K562 (cell line): ENCODE measurements around the gene ECD. TPM values are rescaled to one million over a fixed set of nuclear protein-coding genes. Genes with fewer than 3 reads are reported as not detected.

Source experiments
- ARID1B ChIP-seq: fragments of 450-650 bp; IDR thresholded peaks from 2 replicates; pipeline ENCODE4 v1.6.1; 2016; ENCODE audit warnings: antibody characterized with exemption, mild to moderate bottlenecking, inconsistent platforms
- BRD9 ChIP-seq: fragments of 450-650 bp; IDR thresholded peaks from 2 replicates; pipeline ENCODE4 v1.6.1; 2018; ENCODE audit warnings: low read depth; ENCODE audit not compliant: partially characterized antibody
- CCAR2 ChIP-seq: fragments of 200-400 bp; formaldehyde crosslinking; IDR thresholded peaks from 2 replicates; pipeline ENCODE4 v1.6.1; 2017; ENCODE audit warnings: mild to moderate bottlenecking, low read depth, low read length
- CREB1 ChIP-seq, 2 experiments: sonication (generic) in 1 of 2; formaldehyde crosslinking in 1 of 2; IDR thresholded peaks; 2 replicates each; pipeline versions ENCODE4 v1.6.1 to v1.8.0; 2012 to 2022; ENCODE audit warnings: inconsistent platforms in 1 of 2, mild to moderate bottlenecking in 1 of 2, missing genetic modification reagents in 1 of 2, moderate library complexity in 1 of 2
- EP400 ChIP-seq: fragments of 450-650 bp; IDR thresholded peaks from 2 replicates; pipeline ENCODE4 v1.6.1; 2017; ENCODE audit warnings: antibody characterized with exemption, mild to moderate bottlenecking, moderate library complexity
- KDM2B ChIP-seq: fragments of 250-450 bp; sonication (Bioruptor Pico); IDR thresholded peaks from 2 replicates; pipeline ENCODE4 v1.8.0; 2021; ENCODE audit warnings: mild to moderate bottlenecking, moderate library complexity
- MTA3 ChIP-seq: fragments of 450-650 bp; formaldehyde crosslinking; IDR thresholded peaks from 2 replicates; pipeline ENCODE4 v1.6.1; 2017; ENCODE audit warnings: mild to moderate bottlenecking, borderline replicate concordance
- NFRKB ChIP-seq: fragments of 450-650 bp; IDR thresholded peaks from 2 replicates; pipeline ENCODE4 v1.6.1; 2016; ENCODE audit warnings: low read depth
- PHF21A ChIP-seq: fragments of 450-650 bp; IDR thresholded peaks from 2 replicates; pipeline ENCODE4 v1.6.1; 2017; ENCODE audit warnings: low read depth, borderline replicate concordance
- PML ChIP-seq: IDR thresholded peaks from 2 replicates; pipeline ENCODE4 v1.6.1; 2012; ENCODE audit warnings: low read length, inconsistent platforms
- POLR2G ChIP-seq: fragments of 200-400 bp; formaldehyde crosslinking; IDR thresholded peaks from 2 replicates; pipeline ENCODE4 v1.6.1; 2017; ENCODE audit warnings: low read depth, mild to moderate bottlenecking, antibody characterized with exemption, low read length, moderate library complexity
- SIRT6 ChIP-seq: IDR thresholded peaks from one replicate; pipeline ENCODE4 v1.6.1; 2012; ENCODE audit warnings: low read depth, mild to moderate bottlenecking, control low read depth, inconsistent platforms, low read length, moderate library complexity
- TAF1 ChIP-seq: IDR thresholded peaks from 2 replicates; pipeline ENCODE4 v1.6.1; 2011; ENCODE audit warnings: mild to moderate bottlenecking, low read length, moderate library complexity; ENCODE audit not compliant: insufficient read depth, control insufficient read depth, severe bottlenecking; ENCODE audit errors: extremely low read depth
- TEAD4 ChIP-seq, 2 experiments: sonication (generic) in 1 of 2; formaldehyde crosslinking in 1 of 2; IDR thresholded peaks; 2 replicates each; pipeline versions ENCODE4 v1.6.1 to v1.8.0; 2012 to 2022; ENCODE audit warnings: borderline replicate concordance in 1 of 2, inconsistent platforms in 1 of 2, low read length in 1 of 2, mild to moderate bottlenecking in 1 of 2, missing genetic modification reagents in 1 of 2
- THRAP3 ChIP-seq: fragments of 450-650 bp; IDR thresholded peaks from 2 replicates; pipeline ENCODE4 v1.6.1; 2016; ENCODE audit warnings: mild to moderate bottlenecking, inconsistent platforms, borderline replicate concordance
- ZBTB26 ChIP-seq: fragments of 450-650 bp; formaldehyde crosslinking; IDR thresholded peaks from 2 replicates; pipeline ENCODE4 v1.4.0; 2022; ENCODE audit warnings: missing genetic modification characterization
- ZNF263 ChIP-seq: sonication (generic); formaldehyde crosslinking; IDR thresholded peaks from 2 replicates; pipeline ENCODE4 v1.8.0; 2022; ENCODE audit warnings: mild to moderate bottlenecking, missing genetic modification reagents, borderline replicate concordance
- ZNF518B ChIP-seq: fragments of 250-450 bp; sonication (Bioruptor Pico); IDR thresholded peaks from 2 replicates; pipeline ENCODE4 v1.5.0; 2021; ENCODE audit warnings: mild to moderate bottlenecking, moderate library complexity
- ZNF589 ChIP-seq: fragments of 200-800 bp; sonication (Bioruptor generic); IDR thresholded peaks from 2 replicates; pipeline ENCODE4 v1.6.1; 2016; ENCODE audit warnings: low read depth, missing genetic modification characterization, missing compliant biosample characterization
- polyA plus RNA-seq, 8 experiments: library from polyadenylated mRNA; depleted of rRNA in 4 of 8; stranded (reverse) in 5 of 8; unstranded in 3 of 8; fragments of >200 nt; fragmentation: Nextera tagmentation in 2 of 8; fragmentation: Illumina TruSeq in 1 of 8; extraction: Ambion mirVana in 2 of 8; extraction: Trizol in 1 of 8; gene quantifications; 2 replicates each; pipeline versions ENCODE4 v1.2.1 to v1.2.3, GENCODE V29; 2011 to 2014; ENCODE audit warnings: inconsistent platforms in 1 of 8, missing spikeins in 1 of 8
- total RNA-seq, 7 experiments: library from RNA; depleted of rRNA in 6 of 7; stranded (reverse); fragments of >200 nt in 6 of 7; fragmentation: Illumina TruSeq in 2 of 7; extraction: Trizol in 2 of 7; gene quantifications; 2 replicates each; pipeline versions ENCODE4 v1.2.1 to v1.2.3, GENCODE V29; 2011 to 2021; ENCODE audit warnings: low replicate concordance in 1 of 7
- TF ChIP-seq, protein P1 (sequence below): fragments of 450-650 bp; IDR thresholded peaks from 2 replicates; pipeline ENCODE4 v1.7.1; 2018; ENCODE audit warnings: mild to moderate bottlenecking, low read depth; ENCODE audit not compliant: partially characterized antibody

ECD gene
- total and polyA plus RNA-seq, 9 of the 15 experiments (the other 6 are each of a cell fraction or from before 2014, with no cell fraction given) = 33.5 to 79.9 (median 53.2) TPM

DNA sequence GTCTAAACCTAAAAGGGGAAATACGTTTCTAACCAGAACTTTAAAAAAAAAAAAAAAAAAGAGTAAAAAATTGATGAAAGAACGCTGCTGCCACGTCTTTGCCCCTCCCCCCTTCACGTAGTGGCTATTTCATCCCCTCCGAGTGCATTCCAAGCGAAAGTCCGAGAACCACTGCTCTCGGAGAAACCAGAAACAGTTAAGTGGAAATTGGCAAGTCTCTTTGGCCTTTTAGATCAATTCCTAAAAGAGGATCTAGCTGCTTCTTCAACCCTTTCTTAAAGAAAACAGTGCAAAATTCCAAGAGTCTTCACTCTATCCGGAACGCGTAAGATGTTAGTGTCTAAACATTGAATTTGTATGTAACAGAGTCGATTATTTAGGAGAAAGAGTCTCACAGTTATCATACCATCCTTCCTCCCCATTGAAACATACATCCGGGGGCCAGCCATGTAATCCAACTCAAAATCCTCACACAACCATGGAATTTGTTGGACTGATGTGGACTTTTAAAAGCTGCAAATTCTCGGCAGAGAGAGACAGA lies 72.3 kb downstream of the ECD start (continued):
- TF ChIP-seq TAF1 = peak; percentile 48
- TF ChIP-seq PML = peak; percentile 52; the same call in 1 of the 2 replicates
- TF ChIP-seq ARID1B = 0 out of 2 replicates have a peak, but pooled peaks have one; percentile 7
- TF ChIP-seq CREB1 (IDR thresholded peaks at IDR 0.05) = no peak
- 0 out of 2 replicates have a peak, but pooled peaks have one; percentile 49 for TF ChIP-seq CREB1 (CRISPR knock-in tag; IDR thresholded peaks at IDR 0.05)
- 0 out of 2 replicates have a peak, but pooled peaks have one; percentile 45 for TF ChIP-seq ZBTB26 (CRISPR knock-in tag)
- 0 out of 2 replicates have a peak, but pooled peaks have one; percentile 26 for TF ChIP-seq KDM2B (CRISPR knock-in tag)
- peak; percentile 50 for TF ChIP-seq BRD9
- TF ChIP-seq TEAD4 (IDR thresholded peaks at IDR 0.05; ENCODE audit: low read length) = peak; percentile 77
- TF ChIP-seq TEAD4 (CRISPR knock-in tag; IDR thresholded peaks at IDR 0.05; ENCODE audit: borderline replicate concordance) = no peak
- 0 out of 2 replicates have a peak, but pooled peaks have one; percentile 51 for TF ChIP-seq THRAP3
- TF ChIP-seq MTA3 = 0 out of 2 replicates have a peak, but pooled peaks have one; percentile 23
- no peak for TF ChIP-seq POLR2G
- TF ChIP-seq ZNF518B = 0 out of 2 replicates have a peak, but pooled peaks have one; percentile 9
- TF ChIP-seq ZNF589 = peak; percentile 67; the same call in 1 of the 2 replicates
- no peak for TF ChIP-seq SIRT6
- TF ChIP-seq CCAR2 = no peak
- no peak for TF ChIP-seq ZNF263 (CRISPR knock-in tag)
- TF ChIP-seq PHF21A = peak; percentile 34; the same call in 1 of the 2 replicates
- TF ChIP-seq EP400 = peak; percentile 47; the same call in 1 of the 2 replicates
- TF ChIP-seq NFRKB = peak; percentile 25; the same call in 1 of the 2 replicates
- TF ChIP-seq, protein P1, sequence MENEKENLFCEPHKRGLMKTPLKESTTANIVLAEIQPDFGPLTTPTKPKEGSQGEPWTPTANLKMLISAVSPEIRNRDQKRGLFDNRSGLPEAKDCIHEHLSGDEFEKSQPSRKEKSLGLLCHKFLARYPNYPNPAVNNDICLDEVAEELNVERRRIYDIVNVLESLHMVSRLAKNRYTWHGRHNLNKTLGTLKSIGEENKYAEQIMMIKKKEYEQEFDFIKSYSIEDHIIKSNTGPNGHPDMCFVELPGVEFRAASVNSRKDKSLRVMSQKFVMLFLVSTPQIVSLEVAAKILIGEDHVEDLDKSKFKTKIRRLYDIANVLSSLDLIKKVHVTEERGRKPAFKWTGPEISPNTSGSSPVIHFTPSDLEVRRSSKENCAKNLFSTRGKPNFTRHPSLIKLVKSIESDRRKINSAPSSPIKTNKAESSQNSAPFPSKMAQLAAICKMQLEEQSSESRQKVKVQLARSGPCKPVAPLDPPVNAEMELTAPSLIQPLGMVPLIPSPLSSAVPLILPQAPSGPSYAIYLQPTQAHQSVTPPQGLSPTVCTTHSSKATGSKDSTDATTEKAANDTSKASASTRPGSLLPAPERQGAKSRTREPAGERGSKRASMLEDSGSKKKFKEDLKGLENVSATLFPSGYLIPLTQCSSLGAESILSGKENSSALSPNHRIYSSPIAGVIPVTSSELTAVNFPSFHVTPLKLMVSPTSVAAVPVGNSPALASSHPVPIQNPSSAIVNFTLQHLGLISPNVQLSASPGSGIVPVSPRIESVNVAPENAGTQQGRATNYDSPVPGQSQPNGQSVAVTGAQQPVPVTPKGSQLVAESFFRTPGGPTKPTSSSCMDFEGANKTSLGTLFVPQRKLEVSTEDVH = peak; percentile 38
